Stimulated activated naive CD4-positive, alpha-beta T cell (primary cell): Measurements from ENCODE around the gene MBTPS1.
A peak's percentile ranks its signal among the peaks of the same experiment; 100 is the strongest.

Experiments
- DNase-seq, 6 experiments: peaks; one replicate each; lab custom pipeline; 2025; lab: John Stamatoyannopoulos, UW

The MBTPS1 gene

GRCh38 chr16:84116720-84117493 is at the start of gene MBTPS1:
Gene MBTPS1 (minus strand): TSS chr16:84116942. CDS start chr16:84101783, 15,159 bp downstream.
- peak; percentile 93 to 97 (median 96) for DNase-seq

- no peak for DNase-seq
Observed at GRCh38 chr16:84165746-84166145, 49.0 kb upstream of the MBTPS1 start.

- DNase-seq, result no peak
Observed at GRCh38 chr16:84161801-84162200, 45.1 kb upstream of the MBTPS1 start.

GRCh38 chr16:84161037-84161436 is 44.3 kb upstream of the MBTPS1 start:
- DNase-seq, result no peak

GRCh38 chr16:84159800-84160199 is 43.1 kb upstream of the MBTPS1 start:
- DNase-seq, result no peak

GRCh38 chr16:84159007-84159406 is 42.3 kb upstream of the MBTPS1 start:
- no peak for DNase-seq

- no peak for DNase-seq
Observed at GRCh38 chr16:84156342-84156784, 39.6 kb upstream of the MBTPS1 start.

- no peak for DNase-seq
Observed at GRCh38 chr16:84155771-84156170, 39.0 kb upstream of the MBTPS1 start.

GRCh38 chr16:84155226-84155625 is 38.5 kb upstream of the MBTPS1 start:
- DNase-seq, result no peak

- no peak for DNase-seq
Observed at GRCh38 chr16:84153660-84154214, 37.0 kb upstream of the MBTPS1 start.

GRCh38 chr16:84150926-84151325 is 34.2 kb upstream of the MBTPS1 start:
- DNase-seq, result no peak

GRCh38 chr16:84144859-84145639 is 28.3 kb upstream of the MBTPS1 start, which contains the start of the genes DNAAF1 and HSDL1:
Gene DNAAF1 (plus strand): TSS chr16:84145308. CDS start chr16:84145441, 133 bp downstream.
Gene HSDL1 (minus strand): TSS chr16:84145177. CDS start chr16:84131321, 13,856 bp downstream.
- peak; percentile 86 to 96 (median 93) for DNase-seq

- peak; percentile 13 to 52 (median 34) for DNase-seq
Observed at GRCh38 chr16:84144209-84144858, 27.6 kb upstream of the MBTPS1 start.

GRCh38 chr16:84143784-84144199 is 27.1 kb upstream of the MBTPS1 start:
- peak in 1 of 6 experiments; percentile 2 for DNase-seq

- no peak for DNase-seq
Observed at GRCh38 chr16:84143081-84143480, 26.3 kb upstream of the MBTPS1 start.

- DNase-seq, result peak in 1 of 6 experiments; percentile 11
Observed at GRCh38 chr16:84141143-84141670, 24.5 kb upstream of the MBTPS1 start.

- DNase-seq, result no peak
Observed at GRCh38 chr16:84139628-84140258, 23.0 kb upstream of the MBTPS1 start.

GRCh38 chr16:84138824-84139627 is 22.3 kb upstream of the MBTPS1 start:
- DNase-seq, result no peak

GRCh38 chr16:84138500-84138823 is 21.7 kb upstream of the MBTPS1 start:
- no peak for DNase-seq

GRCh38 chr16:84137769-84138357 is 21.1 kb upstream of the MBTPS1 start:
- no peak for DNase-seq
